ENCODE results near the gene EDEM3.

EDEM3 gene

DNA sequence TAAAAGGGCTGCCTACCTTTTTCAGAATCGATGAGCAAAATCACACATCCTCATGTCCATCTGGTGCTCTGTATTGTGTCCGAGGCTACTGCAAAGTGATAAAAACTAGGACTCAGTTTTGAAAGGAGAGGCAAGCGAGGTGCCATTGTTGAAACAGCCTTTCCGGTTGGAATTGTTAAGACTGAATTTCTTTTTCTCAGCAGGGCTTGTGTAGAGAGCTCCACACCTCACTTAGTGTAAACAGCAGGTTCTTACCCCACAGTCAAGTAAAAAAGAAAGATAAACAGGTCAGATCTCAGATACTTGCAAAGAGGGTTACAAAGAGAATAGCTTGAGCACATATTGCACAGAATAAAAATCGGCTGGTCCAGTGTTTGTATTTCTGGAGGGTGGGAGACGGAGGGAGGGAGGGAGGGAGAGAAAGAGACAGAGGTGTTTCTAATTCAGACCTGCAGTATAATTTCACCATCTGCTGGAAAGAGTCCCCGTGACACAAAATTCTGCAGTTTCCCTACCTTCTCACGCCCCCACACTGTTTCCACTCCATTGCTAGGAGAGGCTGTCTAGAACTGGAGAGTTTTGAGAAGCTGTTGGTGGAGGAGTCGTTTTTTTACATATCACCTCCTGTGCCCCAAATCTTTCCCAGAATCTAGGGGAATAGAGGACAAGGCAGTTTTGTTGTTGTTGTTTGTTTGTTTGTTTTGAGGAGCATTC is 82.5 kb downstream of the EDEM3 start:
- H3K27ac ChIP-seq = no peak overlapping the region
- no peak for TF ChIP-seq ZFX (IDR thresholded peaks at IDR 0.05)
- TF ChIP-seq, protein P1, sequence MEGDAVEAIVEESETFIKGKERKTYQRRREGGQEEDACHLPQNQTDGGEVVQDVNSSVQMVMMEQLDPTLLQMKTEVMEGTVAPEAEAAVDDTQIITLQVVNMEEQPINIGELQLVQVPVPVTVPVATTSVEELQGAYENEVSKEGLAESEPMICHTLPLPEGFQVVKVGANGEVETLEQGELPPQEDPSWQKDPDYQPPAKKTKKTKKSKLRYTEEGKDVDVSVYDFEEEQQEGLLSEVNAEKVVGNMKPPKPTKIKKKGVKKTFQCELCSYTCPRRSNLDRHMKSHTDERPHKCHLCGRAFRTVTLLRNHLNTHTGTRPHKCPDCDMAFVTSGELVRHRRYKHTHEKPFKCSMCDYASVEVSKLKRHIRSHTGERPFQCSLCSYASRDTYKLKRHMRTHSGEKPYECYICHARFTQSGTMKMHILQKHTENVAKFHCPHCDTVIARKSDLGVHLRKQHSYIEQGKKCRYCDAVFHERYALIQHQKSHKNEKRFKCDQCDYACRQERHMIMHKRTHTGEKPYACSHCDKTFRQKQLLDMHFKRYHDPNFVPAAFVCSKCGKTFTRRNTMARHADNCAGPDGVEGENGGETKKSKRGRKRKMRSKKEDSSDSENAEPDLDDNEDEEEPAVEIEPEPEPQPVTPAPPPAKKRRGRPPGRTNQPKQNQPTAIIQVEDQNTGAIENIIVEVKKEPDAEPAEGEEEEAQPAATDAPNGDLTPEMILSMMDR (conservative IDR thresholded peaks at IDR 0.05) = no peak

DNA sequence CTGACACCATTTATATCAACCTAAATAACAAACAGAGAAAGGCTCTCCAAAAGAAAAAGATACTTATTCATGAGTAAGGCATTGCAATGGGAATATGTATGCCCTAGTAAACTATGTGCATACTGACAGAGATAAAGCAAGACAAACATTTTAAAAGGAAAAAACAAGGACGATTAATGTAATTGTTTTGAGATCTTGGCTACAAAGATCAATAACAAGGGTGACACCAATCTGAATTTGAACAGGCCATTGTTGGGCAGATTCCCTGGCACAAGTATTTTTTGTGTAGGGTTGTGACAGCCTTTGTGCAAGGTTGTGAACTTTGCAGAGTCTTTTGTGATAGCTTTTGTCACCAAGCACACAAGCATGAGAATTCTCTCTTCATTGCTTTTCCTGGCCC is 85.3 kb downstream of the EDEM3 start:
- H3K27ac ChIP-seq = no peak overlapping the region
- no peak for TF ChIP-seq ZFX (IDR thresholded peaks at IDR 0.05)
- TF ChIP-seq, protein P1 (conservative IDR thresholded peaks at IDR 0.05) = no peak

DNA sequence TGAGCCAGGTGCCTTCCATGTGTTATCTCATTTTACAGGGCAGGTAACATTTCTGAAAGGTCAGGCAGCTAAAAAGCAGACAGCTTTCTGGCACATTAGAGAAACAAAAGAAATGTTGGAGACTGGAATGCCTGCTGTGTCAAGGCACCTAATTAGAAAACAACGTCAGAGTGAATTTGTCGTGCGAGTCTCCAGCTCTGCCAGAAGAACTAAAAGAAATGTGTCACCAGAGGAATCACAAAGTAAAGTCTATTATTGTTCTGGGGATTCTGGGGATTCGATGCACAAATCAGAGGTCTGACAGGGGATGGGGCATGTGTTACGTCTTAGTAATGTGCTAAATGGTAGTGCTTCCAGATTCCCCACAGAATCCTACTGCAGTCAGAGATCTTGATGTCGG is 89.3 kb downstream of the EDEM3 start:
- H3K27ac ChIP-seq = no peak overlapping the region
- TF ChIP-seq, protein P1 (conservative IDR thresholded peaks at IDR 0.05) = no peak
- TF ChIP-seq ZFX (IDR thresholded peaks at IDR 0.05) = no peak

DNA sequence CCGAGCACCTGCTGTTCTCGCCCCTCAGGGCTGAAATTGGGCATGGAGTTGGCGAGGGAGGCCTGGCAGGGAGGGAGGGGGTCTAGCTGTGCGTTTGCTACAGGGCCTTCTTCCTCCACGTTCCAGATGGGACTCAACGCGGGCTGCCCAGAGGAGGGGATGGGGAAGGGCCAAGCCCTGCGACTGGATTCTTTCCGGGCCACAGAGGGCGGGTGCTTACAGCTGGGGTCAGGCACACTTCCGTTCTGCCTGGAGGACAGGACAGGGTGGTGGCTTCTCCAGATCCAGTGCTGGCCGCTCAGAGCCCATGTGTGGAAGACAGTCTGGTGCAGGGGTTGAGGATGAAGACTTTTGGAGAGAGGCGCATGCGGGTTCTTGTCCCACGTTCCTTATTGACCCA is 90.0 kb downstream of the EDEM3 start:
- no peak overlapping the region for H3K27ac ChIP-seq
- TF ChIP-seq ZFX (IDR thresholded peaks at IDR 0.05) = no peak
- TF ChIP-seq, protein P1 (conservative IDR thresholded peaks at IDR 0.05) = no peak

DNA sequence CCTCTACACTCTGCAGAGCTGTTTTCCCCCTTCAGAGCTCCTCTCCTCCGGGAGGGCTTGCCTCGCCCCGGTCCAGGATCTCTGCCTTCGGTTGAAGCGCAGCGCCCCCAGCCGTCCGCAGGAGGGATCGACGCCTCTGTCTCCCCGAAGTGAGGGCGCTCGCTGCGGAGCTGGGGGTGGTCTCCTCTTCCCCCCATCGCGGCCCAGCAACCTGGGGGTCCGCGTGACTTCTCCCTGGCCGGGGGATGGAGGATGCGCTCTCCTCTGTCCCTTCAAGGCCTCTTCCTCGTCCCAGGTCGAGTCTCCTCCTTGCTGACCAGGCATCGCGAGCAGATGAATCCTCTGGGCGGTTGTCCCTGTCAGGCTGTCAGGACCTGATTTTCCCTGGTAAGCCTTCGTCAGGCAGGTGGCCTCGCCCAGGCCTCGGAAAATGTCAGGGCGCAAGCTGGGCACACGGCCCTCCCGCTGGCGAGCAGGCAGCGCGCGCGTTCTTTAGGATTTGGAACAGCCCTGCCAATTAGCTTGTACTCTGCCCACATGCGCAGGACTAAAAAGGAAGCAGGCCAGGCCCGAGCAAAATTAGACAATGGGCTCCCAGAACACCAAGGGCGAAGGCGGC is 90.5 kb downstream of the EDEM3 start:
- no peak for TF ChIP-seq ZFX (IDR thresholded peaks at IDR 0.05)
- TF ChIP-seq, protein P1 (conservative IDR thresholded peaks at IDR 0.05) = peak; percentile 14
- no peak overlapping the region for H3K27ac ChIP-seq

DNA sequence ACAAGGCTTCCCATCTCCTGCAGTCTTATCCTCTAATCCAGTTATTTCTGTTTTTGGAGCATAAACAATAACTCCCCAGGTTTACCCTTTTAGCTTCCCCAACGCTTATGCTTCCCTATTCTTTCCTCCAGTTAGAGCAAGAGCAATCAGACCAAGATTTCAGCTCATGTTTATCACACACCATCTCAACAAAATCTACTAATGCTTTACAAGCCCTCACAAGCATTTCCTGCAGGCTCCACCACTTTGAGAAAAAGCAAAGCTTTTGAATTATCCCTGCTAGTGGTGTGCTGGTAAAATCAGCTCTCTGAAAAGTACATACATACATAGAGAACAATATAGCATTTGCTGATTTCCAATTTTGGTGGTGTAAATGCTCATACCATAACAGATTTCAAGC is 92.9 kb downstream of the EDEM3 start:
- H3K27ac ChIP-seq = no peak overlapping the region
- TF ChIP-seq, protein P1 (conservative IDR thresholded peaks at IDR 0.05) = no peak
- TF ChIP-seq ZFX (IDR thresholded peaks at IDR 0.05) = no peak

GRCh38 chr1:184660462-184661191 is 94.0 kb downstream of the EDEM3 start:
- TF ChIP-seq ZFX (IDR thresholded peaks at IDR 0.05) = no peak
- TF ChIP-seq, protein P1 (conservative IDR thresholded peaks at IDR 0.05) = no peak
- no peak overlapping the region for H3K27ac ChIP-seq

Data from C4-2B (cell line).